CD4-positive, alpha-beta T cell treated with Interleukin-4 for 4 hours (primary cell): ENCODE data around the gene PDHB.

ENCODE experiments used
- DNase-seq: peaks from one replicate; pipeline ENCODE4 v3.0.0-alpha.2; 2020

PDHB gene

DNA sequence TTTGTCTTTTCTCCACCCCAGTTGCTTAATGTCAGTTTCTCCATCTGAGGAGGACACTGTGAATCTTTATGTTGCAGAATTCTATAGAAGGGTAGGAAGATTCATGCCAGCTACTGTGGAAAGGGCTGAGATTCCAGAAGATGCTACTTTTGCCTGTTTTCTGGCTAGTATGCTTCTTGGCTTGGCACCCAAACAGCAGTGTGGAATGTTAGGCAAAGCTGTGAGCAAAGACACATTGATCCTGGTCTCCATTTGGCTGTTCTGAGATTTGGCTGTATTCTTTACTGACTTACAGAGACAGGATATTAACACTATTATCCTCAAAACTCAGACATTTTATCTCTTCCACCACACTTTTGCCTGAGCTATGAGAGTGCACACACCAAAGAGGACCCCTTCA is 39.3 kb downstream of the PDHB start:
- no peak for DNase-seq

- DNase-seq, result no peak
Observed at GRCh38 chr3:58392181-58392580, 41.5 kb downstream of the PDHB start.

DNA sequence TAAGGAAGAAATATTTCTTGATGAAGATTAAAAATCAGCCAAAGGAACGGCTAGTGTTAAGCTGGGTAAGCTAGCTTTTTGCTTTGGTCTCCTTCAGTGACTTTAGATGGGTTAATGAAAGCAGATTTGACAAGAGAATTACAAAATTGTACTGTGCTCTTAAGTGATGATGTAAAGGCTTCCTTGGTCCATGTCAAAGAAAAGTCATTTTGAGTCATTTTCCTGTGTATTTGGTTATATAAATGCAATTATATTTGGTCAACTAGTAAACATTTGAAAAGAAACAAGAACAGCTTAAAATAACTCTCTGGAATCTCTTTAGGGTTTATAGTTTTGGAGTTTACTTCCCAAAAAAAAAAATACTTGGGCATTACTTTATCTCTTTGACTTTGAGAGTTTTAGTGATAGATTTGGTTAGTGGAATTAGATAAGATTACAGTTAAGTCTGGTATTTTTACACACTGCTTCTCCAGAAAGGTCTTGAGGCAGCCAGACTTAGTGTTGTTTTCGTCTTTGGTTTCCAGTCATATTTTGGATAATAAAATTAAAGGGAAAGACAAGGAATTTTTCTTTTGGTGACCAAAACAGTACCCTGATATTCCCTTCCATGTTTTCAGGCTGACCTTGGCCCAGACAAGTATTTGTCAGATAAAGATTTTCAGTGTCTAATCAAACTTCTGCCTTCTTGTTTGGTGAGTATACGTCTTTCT is 42.3 kb downstream of the PDHB start:
- no peak for DNase-seq

- DNase-seq, result no peak
Observed at GRCh38 chr3:58388550-58389091, 45.0 kb downstream of the PDHB start.

- no peak for DNase-seq
Observed at GRCh38 chr3:58387650-58388546, 45.7 kb downstream of the PDHB start.

DNA sequence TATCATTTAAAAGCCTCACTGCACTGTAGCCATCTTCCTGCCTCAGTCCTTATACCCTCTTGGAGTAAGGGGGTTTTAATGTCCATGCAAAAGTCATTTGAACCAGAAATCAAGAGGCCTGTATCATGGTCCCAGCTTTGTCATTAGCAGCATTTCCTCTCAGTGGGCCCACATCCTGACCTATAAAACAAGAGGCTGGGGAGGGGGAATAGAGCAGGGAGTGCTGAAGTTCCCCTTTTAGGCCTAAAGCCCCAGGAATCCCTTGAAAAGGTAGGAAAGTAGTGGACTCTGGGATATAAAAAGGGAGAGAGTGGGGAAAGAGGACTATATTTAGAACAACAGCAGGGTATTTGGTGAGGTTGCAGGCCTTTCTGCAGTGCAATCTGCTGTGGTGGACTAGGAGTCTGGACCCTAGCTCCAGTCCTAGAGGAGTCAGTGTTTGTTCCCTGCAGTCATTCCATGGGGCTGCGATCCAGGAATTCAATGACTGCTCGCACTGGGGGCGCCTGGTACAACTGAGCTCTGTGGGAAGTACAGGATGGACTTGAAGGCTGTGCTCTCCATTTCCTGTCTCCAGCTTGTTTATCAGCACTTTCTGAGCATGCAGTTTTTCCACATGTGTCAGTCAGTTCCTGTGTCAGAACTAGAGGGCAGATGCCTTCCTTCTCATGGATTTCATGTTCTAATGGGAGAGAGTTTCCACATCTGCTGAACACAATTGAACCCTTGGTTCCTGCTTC is 46.8 kb downstream of the PDHB start:
- DNase-seq, result no peak

- DNase-seq, result no peak
Observed at GRCh38 chr3:58384381-58385090, 49.1 kb downstream of the PDHB start.

- no peak for DNase-seq
Observed at GRCh38 chr3:58383904-58384303, 49.7 kb downstream of the PDHB start.

DNA sequence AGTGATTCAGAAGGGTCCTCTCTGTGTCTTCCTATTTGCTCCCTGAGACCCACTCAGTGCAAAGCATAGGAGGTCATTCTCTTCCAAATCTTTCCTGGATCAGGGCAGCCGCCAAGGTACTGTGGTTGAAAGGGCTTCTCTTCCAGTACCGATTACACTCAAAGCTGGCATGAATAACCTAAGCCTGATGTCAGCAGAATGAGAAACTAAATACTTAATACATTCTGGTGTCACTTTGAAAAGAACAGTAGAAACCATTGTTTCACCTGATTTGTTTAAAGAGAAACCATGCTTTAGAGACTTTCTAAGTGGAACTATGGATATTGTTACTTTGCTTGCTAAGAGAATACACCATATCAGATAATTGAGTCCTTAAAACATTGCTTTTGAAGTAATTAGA is 50.2 kb downstream of the PDHB start:
- DNase-seq, result no peak

- no peak for DNase-seq
Observed at GRCh38 chr3:58379351-58380073, 54.1 kb downstream of the PDHB start.

DNA sequence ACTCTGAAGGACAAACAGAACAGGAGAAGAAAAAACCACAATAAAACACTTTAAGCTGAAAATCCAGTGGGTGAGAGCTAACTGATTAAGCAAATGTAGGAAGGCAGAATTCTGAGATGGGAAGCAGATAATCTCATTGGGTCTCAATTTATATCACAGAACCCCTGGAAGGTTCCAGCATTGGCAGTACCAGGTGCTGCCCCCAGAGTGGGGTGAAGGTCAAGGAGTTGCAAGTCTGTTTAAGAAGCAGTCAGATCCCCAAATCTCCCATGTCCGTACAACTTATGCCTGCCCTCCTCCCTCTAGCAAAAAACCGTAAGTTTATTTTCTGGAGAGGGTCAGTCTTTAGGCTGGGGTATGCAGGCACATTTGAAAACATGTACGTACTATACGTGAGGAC is 55.9 kb downstream of the PDHB start:
- DNase-seq, result no peak
